Measurements from ENCODE around the gene XPA.

Gene XPA

GRCh38 chr9:97660340-97660739 is 36.8 kb downstream of the XPA start:
- Histone ChIP-seq H3K4me1 (ENCODE audit: low read length) (no peaks in the 10 kb centered on the region), H2AFZ (ENCODE audit: low read length) (no peak overlapping the region), H3K27ac (ENCODE audit: low read length) (no peak overlapping the region), H3K4me3 (ENCODE audit: low read length) (no peak overlapping the region), H4K20me1 (ENCODE audit: insufficient read depth, low read length) (no peaks in the 10 kb centered on the region), H3K79me2 (ENCODE audit: low read length) (0 out of 2 replicates have a peak, but pooled peaks cover 5% of the 10 kb centered on the region), H3K4me2 (ENCODE audit: low read depth, low read length) (no peak overlapping the region), H3F3A (ENCODE audit: insufficient read depth, low read length) (no peaks in the 10 kb centered on the region), H3K9ac (ENCODE audit: low read length) (no peak overlapping the region), H3K27me3 (replicated peaks; ENCODE audit: insufficient read depth, low read length) (no peaks in the 10 kb centered on the region), H3K36me3 (replicated peaks; ENCODE audit: insufficient read depth, low read length) (peaks cover 24% of the 10 kb centered on the region), H3K9me3 (replicated peaks; ENCODE audit: insufficient read depth, low read length) (no peaks in the 10 kb centered on the region), H3K9me2 (replicated peaks; ENCODE audit: insufficient read depth, low read length) (no peaks in the 10 kb centered on the region)
- no peak for TF ChIP-seq EZH2phosphoT487 (IDR thresholded peaks at IDR 0.05; ENCODE audit: low read length)
- TF ChIP-seq CTCF (IDR thresholded peaks at IDR 0.05; ENCODE audit: low read length), result no peak
- TF ChIP-seq EZH2 (optimal IDR thresholded peaks at IDR 0.05; ENCODE audit: low read depth, low read length), result no peak
- DNase-seq, result no peak

- Histone ChIP-seq H3K79me2 (ENCODE audit: low read length) (0 out of 2 replicates have a peak, but pooled peaks cover 5% of the 10 kb centered on the region), H3K4me3 (ENCODE audit: low read length) (no peak overlapping the region), H3K27ac (ENCODE audit: low read length) (no peak overlapping the region), H3K27me3 (replicated peaks; ENCODE audit: insufficient read depth, low read length) (no peaks in the 10 kb centered on the region), H3K9me2 (replicated peaks; ENCODE audit: insufficient read depth, low read length) (no peaks in the 10 kb centered on the region), H3K4me2 (ENCODE audit: low read depth, low read length) (no peak overlapping the region), H4K20me1 (ENCODE audit: insufficient read depth, low read length) (no peaks in the 10 kb centered on the region), H3K36me3 (replicated peaks; ENCODE audit: insufficient read depth, low read length) (peaks cover 26% of the 10 kb centered on the region), H2AFZ (ENCODE audit: low read length) (no peak overlapping the region), H3K4me1 (ENCODE audit: low read length) (no peaks in the 10 kb centered on the region), H3F3A (ENCODE audit: insufficient read depth, low read length) (no peaks in the 10 kb centered on the region), H3K9ac (ENCODE audit: low read length) (no peak overlapping the region), H3K9me3 (replicated peaks; ENCODE audit: insufficient read depth, low read length) (no peaks in the 10 kb centered on the region)
- TF ChIP-seq EZH2phosphoT487 (IDR thresholded peaks at IDR 0.05; ENCODE audit: low read length), result no peak
- no peak for TF ChIP-seq CTCF (IDR thresholded peaks at IDR 0.05; ENCODE audit: low read length)
- no peak for TF ChIP-seq EZH2 (optimal IDR thresholded peaks at IDR 0.05; ENCODE audit: low read depth, low read length)
- DNase-seq, result no peak
Measured at GRCh38 chr9:97659771-97660170, 37.4 kb downstream of the XPA start.

- no peak overlapping the region for H2AFZ ChIP-seq (ENCODE audit: low read length)
- no peak overlapping the region for H3K27ac ChIP-seq (ENCODE audit: low read length)
- no peak overlapping the region for H3K9ac ChIP-seq (ENCODE audit: low read length)
- peaks cover 30% of the 10 kb centered on the region for H3K36me3 ChIP-seq (replicated peaks; ENCODE audit: insufficient read depth, low read length)
- no peaks in the 10 kb centered on the region for H3K79me2 ChIP-seq (ENCODE audit: low read length)
- no peak for DNase-seq
- H3K4me3 ChIP-seq (ENCODE audit: low read length), result no peak overlapping the region
- no peaks in the 10 kb centered on the region for H4K20me1 ChIP-seq (ENCODE audit: insufficient read depth, low read length)
- H3F3A ChIP-seq (ENCODE audit: insufficient read depth, low read length), result no peaks in the 10 kb centered on the region
- H3K4me1 ChIP-seq (ENCODE audit: low read length), result no peaks in the 10 kb centered on the region
- H3K9me3 ChIP-seq (replicated peaks; ENCODE audit: insufficient read depth, low read length), result no peaks in the 10 kb centered on the region
- no peaks in the 10 kb centered on the region for H3K9me2 ChIP-seq (replicated peaks; ENCODE audit: insufficient read depth, low read length)
- TF ChIP-seq EZH2 (optimal IDR thresholded peaks at IDR 0.05; ENCODE audit: low read depth, low read length) (no peak), CTCF (IDR thresholded peaks at IDR 0.05; ENCODE audit: low read length) (no peak), EZH2phosphoT487 (IDR thresholded peaks at IDR 0.05; ENCODE audit: low read length) (no peak)
- H3K27me3 ChIP-seq (replicated peaks; ENCODE audit: insufficient read depth, low read length), result no peaks in the 10 kb centered on the region
- H3K4me2 ChIP-seq (ENCODE audit: low read depth, low read length), result no peak overlapping the region
Measured at GRCh38 chr9:97658707-97659106, 38.4 kb downstream of the XPA start.
